ENCODE data around the gene FOXP3.
A peak's percentile ranks its signal among the peaks of the same experiment; 100 is the strongest.

FOXP3 gene

DNA sequence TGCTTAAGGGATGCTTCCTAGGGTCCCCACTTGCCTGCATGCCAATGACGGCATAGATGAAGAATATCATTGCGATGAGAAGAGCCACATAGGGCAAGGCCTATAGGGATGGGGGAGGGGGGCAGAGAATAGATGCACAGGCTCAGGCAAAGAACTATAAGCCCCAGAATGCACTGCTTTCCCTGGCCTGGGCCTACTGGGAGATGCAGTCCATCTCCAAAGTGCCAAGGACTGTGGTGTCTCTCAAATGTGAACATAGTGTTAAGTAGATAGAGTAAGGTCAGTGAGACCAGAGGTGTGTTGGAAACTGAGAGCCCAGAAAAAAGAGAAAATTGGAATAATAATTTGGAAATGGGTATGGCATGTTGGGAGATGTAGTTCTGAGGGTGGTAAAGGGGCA lies 52.3 kb downstream of the FOXP3 start:
- no peak for DNase-seq

DNA sequence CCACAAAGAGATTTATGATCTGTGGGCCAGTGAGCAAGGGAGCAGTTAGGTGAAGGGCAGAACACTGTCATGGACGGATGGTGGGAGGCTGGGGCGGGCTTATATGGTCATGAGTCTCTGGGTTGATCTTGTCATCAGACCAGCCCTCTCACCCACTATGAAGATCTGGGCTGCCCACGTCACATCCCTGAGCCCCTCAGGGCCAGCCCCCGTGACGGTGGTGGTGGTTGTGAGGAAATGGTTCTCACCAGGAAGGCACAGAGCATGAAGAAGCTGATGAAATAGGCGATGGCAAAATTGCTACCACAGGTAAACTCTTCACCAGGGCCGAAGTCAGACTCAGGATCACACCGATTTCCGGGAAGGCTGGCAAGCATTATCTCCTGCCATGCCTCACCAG lies 53.4 kb downstream of the FOXP3 start:
- no peak for DNase-seq

DNA sequence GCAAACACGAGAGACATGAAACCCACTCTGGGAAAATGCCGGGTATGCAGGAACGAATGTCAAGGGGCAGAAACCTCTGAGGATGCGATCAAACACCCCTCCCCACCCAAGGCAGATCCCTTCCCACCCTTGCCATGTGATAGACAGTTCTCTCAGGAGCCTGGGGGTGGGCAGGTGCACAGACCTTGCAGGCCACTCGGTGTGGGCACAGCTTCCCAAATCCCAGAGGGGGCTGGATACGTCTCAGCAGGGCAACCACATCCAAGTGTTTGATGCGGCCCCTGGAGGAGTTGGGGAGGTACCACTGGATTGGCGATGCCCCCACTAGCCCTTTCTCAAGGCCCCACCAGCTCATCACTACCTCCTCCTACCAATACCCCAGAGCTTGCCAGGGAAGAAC lies 54.1 kb downstream of the FOXP3 start:
- no peak for DNase-seq

DNA sequence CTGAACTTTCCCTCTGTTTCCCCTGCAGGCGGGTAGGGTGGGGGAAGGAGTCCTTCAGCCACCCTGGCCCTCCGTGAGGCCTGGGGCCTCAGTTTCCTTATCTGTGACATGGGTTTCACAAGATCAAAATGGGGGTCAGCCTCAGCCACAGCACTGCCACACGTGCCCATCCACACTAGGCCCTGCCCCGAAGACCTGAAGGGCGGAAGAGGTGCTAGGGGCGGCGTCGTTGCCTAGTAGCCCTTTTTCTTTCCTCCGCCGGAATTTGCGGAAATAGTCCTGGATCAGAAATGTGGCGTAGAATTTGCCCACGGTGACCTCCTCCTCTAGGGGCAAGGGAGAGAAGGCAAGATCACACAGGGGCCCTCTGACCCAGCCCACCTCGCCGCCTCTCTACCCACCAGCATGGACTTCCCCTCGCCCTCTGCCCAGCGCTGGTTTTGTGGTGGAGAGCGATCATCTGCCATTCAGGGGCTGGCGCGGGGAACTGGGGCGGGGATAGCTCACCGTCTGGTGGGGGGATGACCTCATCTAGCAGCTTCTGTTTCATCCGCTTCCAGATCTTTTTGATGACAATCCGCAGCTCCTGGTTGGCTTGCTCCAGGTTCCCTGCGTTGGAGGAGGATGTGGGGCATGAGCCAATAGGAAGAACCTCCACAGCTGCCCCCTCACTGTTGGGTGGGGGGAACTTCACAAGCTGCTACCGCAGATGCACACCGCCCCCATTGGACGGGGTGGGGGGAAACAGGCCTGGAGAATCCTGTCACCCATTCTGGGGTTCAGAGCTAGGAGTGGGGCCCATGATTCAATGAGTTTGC lies 54.9 kb downstream of the FOXP3 start:
- no peak for DNase-seq

DNA sequence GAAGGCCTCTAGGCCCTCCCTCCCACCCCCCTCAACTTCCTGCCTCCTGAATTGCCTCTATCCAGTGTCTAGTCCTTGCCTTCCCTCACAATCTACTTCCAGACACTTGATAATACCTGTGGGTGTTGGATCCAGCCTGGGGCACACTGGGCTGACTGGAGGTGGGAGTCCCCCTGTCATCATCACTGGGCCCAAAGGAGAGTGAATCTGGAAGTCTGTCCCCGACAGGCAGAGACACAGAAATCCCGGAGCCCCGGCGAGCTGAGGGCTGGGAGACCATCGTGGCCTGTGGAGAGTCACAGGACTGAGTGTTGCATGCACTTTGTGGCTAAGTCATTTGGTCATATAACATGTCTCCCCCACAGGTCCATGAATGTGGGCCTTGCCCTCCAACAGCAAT lies 56.1 kb downstream of the FOXP3 start:
- no peak for DNase-seq

DNA sequence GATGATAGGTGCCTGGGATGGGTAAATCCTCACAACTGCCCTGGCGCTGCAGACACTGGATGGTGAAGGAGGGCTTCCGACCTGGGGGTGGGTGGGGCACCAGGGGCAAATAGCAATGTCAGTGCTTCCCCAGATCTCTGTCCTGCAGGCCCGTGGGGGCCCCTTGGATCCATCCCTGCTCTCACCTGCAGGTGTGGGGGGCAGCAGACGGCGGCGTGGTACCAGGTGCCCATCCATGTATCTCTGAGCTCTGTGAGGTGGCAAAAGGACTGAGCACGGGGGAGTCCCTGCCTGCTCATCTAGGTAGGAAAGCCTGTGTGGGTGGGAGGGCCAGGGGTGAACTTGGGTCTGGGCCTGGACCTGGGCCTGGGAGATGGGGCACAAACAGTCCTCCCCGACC lies 58.0 kb downstream of the FOXP3 start:
- DNase-seq = no peak

DNA sequence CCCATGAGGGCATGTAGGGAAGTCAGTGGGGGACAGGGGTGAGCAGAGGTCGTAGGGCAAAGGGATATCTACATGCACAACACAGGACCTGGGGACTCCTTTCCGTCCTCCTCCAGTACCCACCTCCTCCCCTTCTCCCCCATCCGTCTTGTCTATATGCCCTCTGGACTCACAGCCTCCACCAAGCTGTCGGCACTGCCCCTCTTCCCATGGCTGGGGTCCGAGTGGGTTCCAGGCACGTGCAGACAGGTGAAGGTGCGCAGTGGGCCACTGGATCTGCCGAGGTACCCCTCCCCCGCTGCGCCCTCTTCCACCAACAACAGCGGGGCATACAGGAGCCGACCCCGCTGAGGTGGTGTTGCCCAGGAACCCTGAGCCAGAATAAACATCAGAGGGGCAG lies 59.1 kb downstream of the FOXP3 start:
- DNase-seq = no peak

DNA sequence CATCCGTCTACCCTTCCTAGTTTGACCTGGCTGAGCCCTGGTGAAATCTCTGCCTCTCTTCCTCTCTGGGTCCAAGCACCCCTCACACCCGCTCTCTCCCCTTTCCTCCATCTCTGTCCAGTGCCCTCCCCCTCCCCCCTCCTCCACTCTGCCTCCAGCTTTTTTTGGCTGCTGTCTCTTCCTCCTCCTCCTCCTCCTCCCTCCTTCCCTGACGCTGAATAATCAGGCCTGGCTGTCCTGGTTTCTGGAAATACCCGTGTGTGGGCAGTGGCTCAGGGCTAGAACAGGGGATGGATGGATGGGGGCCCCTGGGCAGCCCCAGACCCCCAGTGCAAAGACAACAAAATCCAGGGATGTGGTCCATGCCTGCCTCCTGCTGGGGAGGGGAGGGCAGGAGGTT lies 59.8 kb downstream of the FOXP3 start:
- no peak for DNase-seq

DNA sequence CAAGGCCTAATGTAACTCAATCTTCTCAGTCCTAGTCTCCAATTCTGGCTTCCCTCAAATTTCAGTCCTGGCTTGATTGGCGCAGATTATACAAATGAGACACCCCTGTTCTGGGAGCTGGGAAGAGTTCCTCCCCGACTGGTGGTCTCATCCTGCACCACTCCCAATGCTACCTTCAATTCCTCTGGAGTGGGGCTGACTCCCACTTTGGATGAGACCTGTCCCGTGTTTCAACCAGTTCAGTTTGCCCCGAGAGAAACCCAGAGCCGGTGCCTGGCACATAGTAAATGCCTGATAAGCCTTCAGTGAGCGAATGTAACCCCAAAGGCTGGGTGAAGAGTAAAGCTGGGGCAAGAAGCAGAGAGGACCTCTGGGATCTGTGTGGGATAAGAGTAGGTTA lies 60.5 kb downstream of the FOXP3 start:
- no peak for DNase-seq

DNA sequence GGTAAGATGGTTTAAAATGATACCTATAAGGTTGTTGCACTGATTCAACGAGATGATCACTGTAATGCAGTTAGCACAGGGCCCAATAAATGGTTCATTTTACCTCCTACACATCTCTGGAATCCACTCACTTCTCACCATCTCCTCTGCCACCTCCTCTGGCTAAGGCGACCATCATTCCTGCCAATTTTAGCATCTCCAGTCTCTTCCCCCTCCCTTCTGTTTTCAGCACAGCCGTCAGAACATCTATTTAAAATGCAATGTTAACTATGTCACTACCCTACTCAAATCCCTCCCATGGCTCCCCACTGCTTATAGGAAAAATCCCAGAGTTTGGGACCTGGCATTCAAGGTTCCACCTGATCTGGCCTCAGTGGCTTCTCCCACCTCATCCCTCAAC lies 61.0 kb downstream of the FOXP3 start:
- DNase-seq = no peak

DNA sequence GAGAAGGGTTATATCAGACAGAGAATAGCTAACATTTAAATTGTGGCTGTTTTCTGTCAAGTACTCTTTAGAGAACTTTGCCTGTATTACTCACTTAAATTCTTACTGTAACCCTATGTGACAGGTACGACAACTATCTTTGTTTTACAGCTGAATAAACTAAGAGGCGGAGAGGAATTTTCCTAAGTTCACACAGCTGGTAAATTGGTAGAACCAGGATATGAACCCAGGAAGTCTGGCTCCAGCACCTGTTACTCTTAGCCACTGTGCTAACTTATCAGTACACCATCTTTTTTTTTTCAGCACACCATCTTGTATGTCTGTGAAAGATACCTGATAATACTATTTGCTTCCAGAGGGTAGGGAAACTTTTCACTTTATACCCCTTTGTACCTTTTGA lies 62.5 kb downstream of the FOXP3 start:
- DNase-seq = peak; percentile 78

Measured in DMS53 (cell line).